HEK293 (cell line): ENCODE data around the gene GIT1.

Experiments
- GLI2 ChIP-seq: fragments of 450-650 bp; formaldehyde crosslinking; IDR thresholded peaks from 2 replicates; pipeline ENCODE4; 2017; ENCODE audit warnings: missing biosample characterization, missing genetic modification characterization, low read depth, borderline replicate concordance
- IKZF3 ChIP-seq: fragments of 450-650 bp; IDR thresholded peaks from 2 replicates; pipeline ENCODE4 v1.5.0; 2018; ENCODE audit warnings: missing biosample characterization, mild to moderate bottlenecking, missing genetic modification characterization, moderate library complexity
- MYNN ChIP-seq: fragments of 450-650 bp; formaldehyde crosslinking; IDR thresholded peaks from 2 replicates; pipeline ENCODE4 v1.5.1; 2016; ENCODE audit warnings: missing biosample characterization, missing genetic modification characterization, borderline replicate concordance
- OSR2 ChIP-seq: fragments of 450-650 bp; formaldehyde crosslinking; IDR thresholded peaks from 2 replicates; pipeline ENCODE4 v1.5.1; 2016; ENCODE audit warnings: missing biosample characterization, missing genetic modification characterization
- PRDM1 ChIP-seq: fragments of 450-650 bp; formaldehyde crosslinking; IDR thresholded peaks from 2 replicates; pipeline ENCODE4; 2016; ENCODE audit warnings: missing biosample characterization, missing genetic modification characterization
- WT1 ChIP-seq: fragments of 450-650 bp; formaldehyde crosslinking; IDR thresholded peaks from 2 replicates; pipeline ENCODE4 v1.5.1; 2016; ENCODE audit warnings: missing biosample characterization, missing genetic modification characterization
- YY2 ChIP-seq: fragments of 450-650 bp; formaldehyde crosslinking; IDR thresholded peaks from 2 replicates; pipeline ENCODE4 v1.5.1; 2016; ENCODE audit warnings: missing biosample characterization, missing genetic modification characterization
- ZFHX2 ChIP-seq: fragments of 450-650 bp; formaldehyde crosslinking; conservative IDR thresholded peaks from 2 replicates; pipeline ENCODE4 v1.5.1; 2016; ENCODE audit warnings: missing biosample characterization, missing genetic modification characterization
- ZNF202 ChIP-seq: fragments of 450-650 bp; formaldehyde crosslinking; IDR thresholded peaks from 2 replicates; pipeline ENCODE4 v1.5.1; 2016; ENCODE audit warnings: missing biosample characterization, missing genetic modification characterization, borderline replicate concordance
- ZNF510 ChIP-seq: fragments of 450-650 bp; formaldehyde crosslinking; IDR thresholded peaks from 2 replicates; pipeline ENCODE4 v1.5.1; 2018; ENCODE audit warnings: mild to moderate bottlenecking, missing genetic modification characterization, missing biosample characterization; ENCODE audit not compliant: insufficient replicate concordance
- ZNF560 ChIP-seq: fragments of 450-650 bp; formaldehyde crosslinking; IDR thresholded peaks from 2 replicates; pipeline ENCODE4 v1.5.1; 2017; ENCODE audit warnings: missing biosample characterization, missing genetic modification characterization, borderline replicate concordance
- ZNF561 ChIP-seq: fragments of 450-650 bp; IDR thresholded peaks from 2 replicates; pipeline ENCODE4 v1.5.1; 2018; ENCODE audit warnings: missing biosample characterization, missing genetic modification characterization, borderline replicate concordance
- ZNF600 ChIP-seq: fragments of 450-650 bp; formaldehyde crosslinking; IDR thresholded peaks from 2 replicates; pipeline ENCODE4 v1.5.1; 2016; ENCODE audit warnings: missing biosample characterization, missing genetic modification characterization
- ZNF660 ChIP-seq: fragments of 450-650 bp; IDR thresholded peaks from 2 replicates; pipeline ENCODE4 v1.5.1; 2018; ENCODE audit warnings: missing biosample characterization, mild to moderate bottlenecking, missing genetic modification characterization
- ZNF747 ChIP-seq: fragments of 450-650 bp; formaldehyde crosslinking; IDR thresholded peaks from 2 replicates; pipeline ENCODE4 v1.5.1; 2016; ENCODE audit warnings: missing biosample characterization, missing genetic modification characterization
- ZNF792 ChIP-seq: fragments of 450-650 bp; formaldehyde crosslinking; IDR thresholded peaks from 2 replicates; pipeline ENCODE4 v1.5.1; 2016; ENCODE audit warnings: missing biosample characterization, missing genetic modification characterization
- ZNF837 ChIP-seq: fragments of 450-650 bp; formaldehyde crosslinking; IDR thresholded peaks from 2 replicates; pipeline ENCODE4 v1.5.1; 2016; ENCODE audit warnings: missing biosample characterization, missing genetic modification characterization
- TF ChIP-seq, protein P1 (sequence below): fragments of 450-650 bp; formaldehyde crosslinking; IDR thresholded peaks from 2 replicates; pipeline ENCODE4 v1.5.1; 2016; ENCODE audit warnings: missing biosample characterization, missing genetic modification characterization
- TF ChIP-seq, protein P2 (sequence below): fragments of 450-650 bp; formaldehyde crosslinking; IDR thresholded peaks from 2 replicates; pipeline ENCODE4 v1.5.1; 2016; ENCODE audit warnings: missing biosample characterization, missing genetic modification characterization
- TF ChIP-seq, protein P3 (sequence below): fragments of 450-650 bp; formaldehyde crosslinking; optimal IDR thresholded peaks from 2 replicates; pipeline ENCODE3; 2016; ENCODE audit warnings: missing biosample characterization, mild to moderate bottlenecking, missing genetic modification characterization
- TF ChIP-seq, protein P4 (sequence below): fragments of 450-650 bp; formaldehyde crosslinking; IDR thresholded peaks from 2 replicates; pipeline ENCODE4 v1.5.1; 2016; ENCODE audit warnings: missing biosample characterization, missing genetic modification characterization
- TF ChIP-seq, protein P5 (sequence below): fragments of 450-650 bp; formaldehyde crosslinking; IDR thresholded peaks from 2 replicates; pipeline ENCODE4 v1.5.1; 2016; ENCODE audit warnings: missing biosample characterization, missing genetic modification characterization
- TF ChIP-seq, protein P6 (sequence below): IDR thresholded peaks from 2 replicates; pipeline ENCODE4 v1.6.1; 2011; ENCODE audit warnings: mild to moderate bottlenecking, low read depth, low read length, borderline replicate concordance
- TF ChIP-seq, protein P7 (sequence below): fragments of 450-650 bp; formaldehyde crosslinking; IDR thresholded peaks from 2 replicates; pipeline ENCODE4 v1.5.1; 2016; ENCODE audit warnings: missing biosample characterization, missing genetic modification characterization
- TF ChIP-seq, protein P8 (sequence below): fragments of 450-650 bp; formaldehyde crosslinking; IDR thresholded peaks from 2 replicates; pipeline ENCODE4 v1.5.1; 2017; ENCODE audit warnings: missing biosample characterization, missing genetic modification characterization

Gene GIT1

DNA sequence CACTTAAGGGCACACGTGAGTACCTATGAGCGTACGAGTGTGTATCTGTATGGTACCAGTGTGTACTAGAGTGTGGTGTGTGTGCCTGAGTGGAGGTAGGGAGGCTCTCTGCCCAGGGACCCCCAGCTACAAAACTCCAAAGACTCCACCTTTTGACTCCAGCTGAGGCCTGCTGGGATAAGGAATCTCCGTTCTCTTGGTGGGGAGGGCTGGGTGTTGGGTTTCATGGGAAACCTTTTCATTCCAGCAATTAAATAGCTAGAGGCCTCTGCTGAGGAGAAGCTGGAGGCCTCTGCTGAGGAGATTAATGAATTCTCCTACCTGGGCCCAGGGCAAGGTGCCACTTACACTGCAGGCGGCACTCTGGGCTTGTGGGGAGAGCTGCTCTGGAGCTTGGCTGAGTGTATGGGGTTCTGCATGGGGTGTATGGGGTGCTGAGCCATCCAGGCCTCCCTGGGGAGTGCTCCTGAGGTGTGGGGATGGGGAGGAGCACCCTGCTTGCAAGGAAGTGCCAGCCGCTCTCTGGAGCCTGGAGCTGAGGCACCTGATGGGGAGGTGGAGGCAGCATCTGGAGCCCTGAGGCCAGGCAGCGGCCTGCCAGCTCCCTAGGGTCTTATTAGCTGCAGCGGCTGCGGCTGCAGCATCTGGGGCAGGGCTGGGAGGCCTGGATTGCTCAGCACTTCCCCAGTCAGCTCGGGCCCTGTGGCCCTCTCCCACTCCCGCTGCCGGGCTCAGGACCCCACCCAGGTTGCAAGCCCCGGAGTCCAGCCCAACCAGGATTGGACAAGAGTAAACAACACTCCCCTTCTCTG lies 8.1 kb upstream of the GIT1 start (continued):
- TF ChIP-seq, protein P1, sequence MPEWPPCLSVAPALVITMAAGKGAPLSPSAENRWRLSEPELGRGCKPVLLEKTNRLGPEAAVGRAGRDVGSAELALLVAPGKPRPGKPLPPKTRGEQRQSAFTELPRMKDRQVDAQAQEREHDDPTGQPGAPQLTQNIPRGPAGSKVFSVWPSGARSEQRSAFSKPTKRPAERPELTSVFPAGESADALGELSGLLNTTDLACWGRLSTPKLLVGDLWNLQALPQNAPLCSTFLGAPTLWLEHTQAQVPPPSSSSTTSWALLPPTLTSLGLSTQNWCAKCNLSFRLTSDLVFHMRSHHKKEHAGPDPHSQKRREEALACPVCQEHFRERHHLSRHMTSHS, result no peak
- TF ChIP-seq ZNF202 (tag by site-specific recombination), result no peak
- TF ChIP-seq, protein P2, sequence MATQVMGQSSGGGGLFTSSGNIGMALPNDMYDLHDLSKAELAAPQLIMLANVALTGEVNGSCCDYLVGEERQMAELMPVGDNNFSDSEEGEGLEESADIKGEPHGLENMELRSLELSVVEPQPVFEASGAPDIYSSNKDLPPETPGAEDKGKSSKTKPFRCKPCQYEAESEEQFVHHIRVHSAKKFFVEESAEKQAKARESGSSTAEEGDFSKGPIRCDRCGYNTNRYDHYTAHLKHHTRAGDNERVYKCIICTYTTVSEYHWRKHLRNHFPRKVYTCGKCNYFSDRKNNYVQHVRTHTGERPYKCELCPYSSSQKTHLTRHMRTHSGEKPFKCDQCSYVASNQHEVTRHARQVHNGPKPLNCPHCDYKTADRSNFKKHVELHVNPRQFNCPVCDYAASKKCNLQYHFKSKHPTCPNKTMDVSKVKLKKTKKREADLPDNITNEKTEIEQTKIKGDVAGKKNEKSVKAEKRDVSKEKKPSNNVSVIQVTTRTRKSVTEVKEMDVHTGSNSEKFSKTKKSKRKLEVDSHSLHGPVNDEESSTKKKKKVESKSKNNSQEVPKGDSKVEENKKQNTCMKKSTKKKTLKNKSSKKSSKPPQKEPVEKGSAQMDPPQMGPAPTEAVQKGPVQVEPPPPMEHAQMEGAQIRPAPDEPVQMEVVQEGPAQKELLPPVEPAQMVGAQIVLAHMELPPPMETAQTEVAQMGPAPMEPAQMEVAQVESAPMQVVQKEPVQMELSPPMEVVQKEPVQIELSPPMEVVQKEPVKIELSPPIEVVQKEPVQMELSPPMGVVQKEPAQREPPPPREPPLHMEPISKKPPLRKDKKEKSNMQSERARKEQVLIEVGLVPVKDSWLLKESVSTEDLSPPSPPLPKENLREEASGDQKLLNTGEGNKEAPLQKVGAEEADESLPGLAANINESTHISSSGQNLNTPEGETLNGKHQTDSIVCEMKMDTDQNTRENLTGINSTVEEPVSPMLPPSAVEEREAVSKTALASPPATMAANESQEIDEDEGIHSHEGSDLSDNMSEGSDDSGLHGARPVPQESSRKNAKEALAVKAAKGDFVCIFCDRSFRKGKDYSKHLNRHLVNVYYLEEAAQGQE (tag by site-specific recombination), result no peak
- TF ChIP-seq GLI2, result no peak
- TF ChIP-seq, protein P3, sequence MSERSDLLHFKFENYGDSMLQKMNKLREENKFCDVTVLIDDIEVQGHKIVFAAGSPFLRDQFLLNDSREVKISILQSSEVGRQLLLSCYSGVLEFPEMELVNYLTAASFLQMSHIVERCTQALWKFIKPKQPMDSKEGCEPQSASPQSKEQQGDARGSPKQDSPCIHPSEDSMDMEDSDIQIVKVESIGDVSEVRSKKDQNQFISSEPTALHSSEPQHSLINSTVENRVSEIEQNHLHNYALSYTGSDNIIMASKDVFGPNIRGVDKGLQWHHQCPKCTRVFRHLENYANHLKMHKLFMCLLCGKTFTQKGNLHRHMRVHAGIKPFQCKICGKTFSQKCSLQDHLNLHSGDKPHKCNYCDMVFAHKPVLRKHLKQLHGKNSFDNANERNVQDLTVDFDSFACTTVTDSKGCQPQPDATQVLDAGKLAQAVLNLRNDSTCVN (tag by site-specific recombination), result no peak
- 0 out of 2 replicates have a peak, but pooled peaks have one; percentile 42 for TF ChIP-seq IKZF3 (tag by site-specific recombination)
- no peak for TF ChIP-seq ZFHX2 (tag by site-specific recombination)
- no peak for TF ChIP-seq ZNF660 (tag by site-specific recombination)
- TF ChIP-seq, protein P4, sequence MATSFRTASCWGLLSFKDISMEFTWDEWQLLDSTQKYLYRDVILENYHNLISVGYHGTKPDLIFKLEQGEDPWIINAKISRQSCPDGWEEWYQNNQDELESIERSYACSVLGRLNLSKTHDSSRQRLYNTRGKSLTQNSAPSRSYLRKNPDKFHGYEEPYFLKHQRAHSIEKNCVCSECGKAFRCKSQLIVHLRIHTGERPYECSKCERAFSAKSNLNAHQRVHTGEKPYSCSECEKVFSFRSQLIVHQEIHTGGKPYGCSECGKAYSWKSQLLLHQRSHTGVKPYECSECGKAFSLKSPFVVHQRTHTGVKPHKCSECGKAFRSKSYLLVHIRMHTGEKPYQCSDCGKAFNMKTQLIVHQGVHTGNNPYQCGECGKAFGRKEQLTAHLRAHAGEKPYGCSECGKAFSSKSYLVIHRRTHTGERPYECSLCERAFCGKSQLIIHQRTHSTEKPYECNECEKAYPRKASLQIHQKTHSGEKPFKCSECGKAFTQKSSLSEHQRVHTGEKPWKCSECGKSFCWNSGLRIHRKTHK, result no peak
- no peak for TF ChIP-seq YY2
- peak; percentile 63 for TF ChIP-seq OSR2
- TF ChIP-seq ZNF792 (tag by site-specific recombination), result no peak
- no peak for TF ChIP-seq ZNF561 (tag by site-specific recombination)
- no peak for TF ChIP-seq ZNF560 (tag by site-specific recombination)
- TF ChIP-seq, protein P5, sequence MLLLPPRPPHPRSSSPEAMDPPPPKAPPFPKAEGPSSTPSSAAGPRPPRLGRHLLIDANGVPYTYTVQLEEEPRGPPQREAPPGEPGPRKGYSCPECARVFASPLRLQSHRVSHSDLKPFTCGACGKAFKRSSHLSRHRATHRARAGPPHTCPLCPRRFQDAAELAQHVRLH (tag by site-specific recombination), result no peak
- TF ChIP-seq MYNN, result no peak
- no peak; the same call in 1 of the 2 replicates for TF ChIP-seq WT1 (tag by site-specific recombination)
- TF ChIP-seq, protein P6, sequence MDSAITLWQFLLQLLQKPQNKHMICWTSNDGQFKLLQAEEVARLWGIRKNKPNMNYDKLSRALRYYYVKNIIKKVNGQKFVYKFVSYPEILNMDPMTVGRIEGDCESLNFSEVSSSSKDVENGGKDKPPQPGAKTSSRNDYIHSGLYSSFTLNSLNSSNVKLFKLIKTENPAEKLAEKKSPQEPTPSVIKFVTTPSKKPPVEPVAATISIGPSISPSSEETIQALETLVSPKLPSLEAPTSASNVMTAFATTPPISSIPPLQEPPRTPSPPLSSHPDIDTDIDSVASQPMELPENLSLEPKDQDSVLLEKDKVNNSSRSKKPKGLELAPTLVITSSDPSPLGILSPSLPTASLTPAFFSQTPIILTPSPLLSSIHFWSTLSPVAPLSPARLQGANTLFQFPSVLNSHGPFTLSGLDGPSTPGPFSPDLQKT, result no peak
- TF ChIP-seq ZNF510, result no peak
- no peak for TF ChIP-seq ZNF837 (tag by site-specific recombination)
- TF ChIP-seq, protein P7, sequence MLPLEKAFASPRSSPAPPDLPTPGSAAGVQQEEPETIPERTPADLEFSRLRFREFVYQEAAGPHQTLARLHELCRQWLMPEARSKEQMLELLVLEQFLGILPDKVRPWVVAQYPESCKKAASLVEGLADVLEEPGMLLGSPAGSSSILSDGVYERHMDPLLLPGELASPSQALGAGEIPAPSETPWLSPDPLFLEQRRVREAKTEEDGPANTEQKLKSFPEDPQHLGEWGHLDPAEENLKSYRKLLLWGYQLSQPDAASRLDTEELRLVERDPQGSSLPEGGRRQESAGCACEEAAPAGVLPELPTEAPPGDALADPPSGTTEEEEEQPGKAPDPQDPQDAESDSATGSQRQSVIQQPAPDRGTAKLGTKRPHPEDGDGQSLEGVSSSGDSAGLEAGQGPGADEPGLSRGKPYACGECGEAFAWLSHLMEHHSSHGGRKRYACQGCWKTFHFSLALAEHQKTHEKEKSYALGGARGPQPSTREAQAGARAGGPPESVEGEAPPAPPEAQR (tag by site-specific recombination), result no peak
- peak; percentile 57 for TF ChIP-seq ZNF600 (tag by site-specific recombination)
- TF ChIP-seq, protein P8, sequence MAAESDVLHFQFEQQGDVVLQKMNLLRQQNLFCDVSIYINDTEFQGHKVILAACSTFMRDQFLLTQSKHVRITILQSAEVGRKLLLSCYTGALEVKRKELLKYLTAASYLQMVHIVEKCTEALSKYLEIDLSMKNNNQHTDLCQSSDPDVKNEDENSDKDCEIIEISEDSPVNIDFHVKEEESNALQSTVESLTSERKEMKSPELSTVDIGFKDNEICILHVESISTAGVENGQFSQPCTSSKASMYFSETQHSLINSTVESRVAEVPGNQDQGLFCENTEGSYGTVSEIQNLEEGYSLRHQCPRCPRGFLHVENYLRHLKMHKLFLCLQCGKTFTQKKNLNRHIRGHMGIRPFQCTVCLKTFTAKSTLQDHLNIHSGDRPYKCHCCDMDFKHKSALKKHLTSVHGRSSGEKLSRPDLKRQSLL (tag by site-specific recombination), result peak; percentile 66; the same call in 1 of the 2 replicates
- no peak for TF ChIP-seq ZNF747 (tag by site-specific recombination)
- peak; percentile 45; the same call in 1 of the 2 replicates for TF ChIP-seq PRDM1
